AG04450 (cell line): Measurements from ENCODE around the gene GEMIN2. TPM values are rescaled to one million over a fixed set of nuclear protein-coding genes. Genes with fewer than 3 reads are reported as not detected.
A peak's percentile ranks its signal among the peaks of the same experiment; 100 is the strongest.
"Not testable (repeated sequence)": the region's sequence is repeated elsewhere in the genome, so short reads cannot be mapped to it uniquely, and the experiment has no call there.

Source experiments
- CTCF ChIA-PET: fragments of 300-600, 350-600 bp; formaldehyde crosslinking; extraction: SDS; loops from one replicate; lab custom pipeline; 2022; ENCODE audit warnings: antibody characterized with exemption, inconsistent platforms; lab: Charles Lee
- POLR2A ChIA-PET: fragments of 350-600 bp; formaldehyde crosslinking; extraction: SDS; loops from one replicate; lab custom pipeline; 2021; ENCODE audit warnings: antibody characterized with exemption, inconsistent platforms; lab: Yijun Ruan, JAX
- DNase-seq: peaks from one replicate; pipeline ENCODE4 v3.0.0-alpha.2; 2011; ENCODE audit warnings: low read depth, low spot score
- H3K27ac ChIP-seq: one replicate; pipeline ENCODE4 v1.5.1; 2012; ENCODE audit warnings: low read depth, low read length, control low read depth
- H3K27me3 ChIP-seq: one replicate; pipeline ENCODE4 v1.6.0; 2012; ENCODE audit warnings: low read length; ENCODE audit not compliant: control insufficient read depth, insufficient read depth
- H3K4me3 ChIP-seq: 2 replicates; pipeline ENCODE4 v1.5.1; 2011; ENCODE audit warnings: mild to moderate bottlenecking, low read depth, low read length, control low read depth
- H3K9me3 ChIP-seq: 2 replicates; pipeline ENCODE4 v1.5.1; 2012; ENCODE audit warnings: low read length; ENCODE audit not compliant: control insufficient read depth, insufficient read depth
- polyA plus RNA-seq: library from polyadenylated mRNA; depleted of rRNA; stranded (reverse); fragments of >200 nt; gene quantifications from 2 replicates; pipeline ENCODE4 v1.2.3, GENCODE V29; 2011
- TF ChIP-seq, protein P1 (sequence below): IDR thresholded peaks from 2 replicates; pipeline ENCODE4 v1.5.1; 2011; ENCODE audit warnings: low read depth, low read length, control low read depth, inconsistent platforms

Gene GEMIN2
- polyA plus RNA-seq, 1 experiment, result 15.4 TPM

DNA sequence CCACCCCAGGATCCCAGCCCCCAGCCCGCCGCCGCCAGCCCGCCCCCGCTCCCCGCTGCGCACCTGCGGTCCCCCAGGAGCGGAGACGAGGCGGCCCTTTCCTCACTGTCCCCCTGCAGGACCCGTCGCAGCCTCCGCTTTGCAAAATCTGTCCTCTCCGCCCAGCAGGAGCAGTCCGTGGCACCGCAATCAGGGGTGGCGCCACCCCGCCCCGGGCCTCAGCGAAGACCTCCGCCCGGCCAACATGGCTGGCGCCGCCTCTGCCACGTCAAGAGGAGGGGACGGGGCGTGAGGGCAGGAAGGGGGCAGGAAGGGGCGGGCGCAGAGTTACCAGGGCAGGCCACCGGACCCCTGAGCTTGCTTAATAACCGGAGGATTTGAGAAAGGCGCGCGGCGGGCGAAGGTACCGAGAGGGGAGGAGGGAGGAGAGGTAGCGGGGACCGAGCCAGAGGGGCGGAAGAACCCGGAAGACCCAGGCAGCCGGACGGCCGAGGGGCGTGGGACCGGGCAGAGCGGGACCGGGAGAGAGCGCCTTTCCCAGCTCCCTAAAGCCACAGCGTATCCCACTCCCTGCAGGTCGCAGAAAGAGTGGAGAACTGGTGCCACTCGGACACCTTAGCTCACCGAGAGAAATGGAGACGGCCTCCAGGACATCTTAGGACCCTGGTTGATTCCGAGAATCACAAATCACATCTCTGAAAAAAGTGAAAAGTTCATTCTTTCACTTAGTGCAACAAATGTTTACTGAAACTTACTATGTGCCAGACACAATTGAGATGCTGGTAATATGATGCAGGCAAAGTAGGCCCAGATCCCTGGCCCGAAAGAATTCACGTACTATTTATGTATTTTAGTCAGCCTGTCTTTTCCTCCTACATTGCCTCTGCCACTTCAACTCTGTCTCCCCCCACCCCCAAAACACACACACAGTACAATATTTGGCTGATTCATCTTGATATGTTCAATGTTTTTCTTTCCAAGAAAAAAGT is 10.9 kb upstream of the GEMIN2 start, which contains the start of gene SEC23A:
SEC23A (minus strand) TSS at position 267 of the 989 bp plus-strand sequence. CDS start 7,117 bp downstream, outside the sequence.
- Histone ChIP-seq H3K4me3 (peak within 1 kb of the TSS; percentile 80), H3K27ac (peak within 1 kb of the TSS; percentile 94), H3K27me3 (no peaks in the 10 kb centered on the region), H3K9me3 (no peaks in the 10 kb centered on the region; the same call in 1 of the 2 replicates)
- DNase-seq, result peak; percentile 52
- TF ChIP-seq, protein P1, sequence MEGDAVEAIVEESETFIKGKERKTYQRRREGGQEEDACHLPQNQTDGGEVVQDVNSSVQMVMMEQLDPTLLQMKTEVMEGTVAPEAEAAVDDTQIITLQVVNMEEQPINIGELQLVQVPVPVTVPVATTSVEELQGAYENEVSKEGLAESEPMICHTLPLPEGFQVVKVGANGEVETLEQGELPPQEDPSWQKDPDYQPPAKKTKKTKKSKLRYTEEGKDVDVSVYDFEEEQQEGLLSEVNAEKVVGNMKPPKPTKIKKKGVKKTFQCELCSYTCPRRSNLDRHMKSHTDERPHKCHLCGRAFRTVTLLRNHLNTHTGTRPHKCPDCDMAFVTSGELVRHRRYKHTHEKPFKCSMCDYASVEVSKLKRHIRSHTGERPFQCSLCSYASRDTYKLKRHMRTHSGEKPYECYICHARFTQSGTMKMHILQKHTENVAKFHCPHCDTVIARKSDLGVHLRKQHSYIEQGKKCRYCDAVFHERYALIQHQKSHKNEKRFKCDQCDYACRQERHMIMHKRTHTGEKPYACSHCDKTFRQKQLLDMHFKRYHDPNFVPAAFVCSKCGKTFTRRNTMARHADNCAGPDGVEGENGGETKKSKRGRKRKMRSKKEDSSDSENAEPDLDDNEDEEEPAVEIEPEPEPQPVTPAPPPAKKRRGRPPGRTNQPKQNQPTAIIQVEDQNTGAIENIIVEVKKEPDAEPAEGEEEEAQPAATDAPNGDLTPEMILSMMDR, result no peak
- CTCF ChIA-PET, result interaction anchor here (0.7 to 1.7 kb wide), 3 partner anchors 11 to 326 kb away, joined by 3 to 8 read pairs (median 6); partner anchors contain the start of gene GEMIN2
- POLR2A ChIA-PET, result interaction anchor here (0.7 to 2.9 kb wide), 9 partner anchors 11 to 330 kb away, joined by 3 to 19 read pairs (median 4); partner anchors contain the start of genes FBXO33, GEMIN2, PNN and TRAPPC6B

DNA sequence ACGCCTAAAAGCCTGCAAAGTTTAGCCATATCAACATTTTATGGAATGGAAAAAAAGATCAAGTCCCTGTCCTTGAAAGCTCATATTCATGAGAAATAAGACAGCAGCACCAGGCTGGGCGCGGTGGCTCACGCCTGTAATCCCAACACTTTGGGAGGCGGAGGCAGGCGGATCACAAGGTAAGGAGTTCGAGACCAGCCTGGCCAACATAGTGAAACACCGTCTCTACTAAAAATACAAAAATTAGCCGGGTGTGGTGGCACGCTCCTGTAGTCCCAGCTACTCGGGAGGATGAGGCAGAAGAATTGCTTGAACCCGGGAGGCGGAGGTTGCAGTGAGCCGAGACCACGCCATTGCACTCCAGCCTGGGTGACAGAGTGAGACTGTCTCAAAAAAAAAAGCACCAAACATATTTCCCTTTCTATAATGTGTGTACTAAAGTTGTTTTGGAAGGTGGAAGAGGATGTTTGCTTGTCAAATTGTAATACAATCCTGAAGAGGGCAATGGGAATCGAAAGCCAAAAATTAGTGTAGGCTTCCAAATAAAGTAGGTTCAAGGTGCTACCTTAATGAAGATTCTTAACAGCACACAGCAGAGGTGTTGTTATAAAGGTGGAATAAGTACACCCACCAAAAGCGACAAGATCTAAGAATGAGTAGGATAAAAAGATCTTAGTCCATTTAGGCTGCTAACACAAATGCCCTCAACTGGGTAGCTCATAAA is 9.9 kb upstream of the GEMIN2 start:
- not testable (repeated sequence) for H3K27me3 ChIP-seq, H3K9me3 ChIP-seq, H3K27ac ChIP-seq, DNase-seq
- ChIA-PET POLR2A (interaction anchor here (0.7 to 2.9 kb wide), 5 partner anchors 10 to 163 kb away, joined by 3 to 19 read pairs (median 10); partner anchors contain the start of genes GEMIN2, PNN and TRAPPC6B), CTCF (interaction anchor here (0.7 to 1.7 kb wide), 2 partner anchors 10 to 326 kb away, joined by 6 to 8 read pairs; partner anchors contain the start of gene GEMIN2)
- H3K4me3 ChIP-seq, result peak overlapping the region; percentile 80

DNA sequence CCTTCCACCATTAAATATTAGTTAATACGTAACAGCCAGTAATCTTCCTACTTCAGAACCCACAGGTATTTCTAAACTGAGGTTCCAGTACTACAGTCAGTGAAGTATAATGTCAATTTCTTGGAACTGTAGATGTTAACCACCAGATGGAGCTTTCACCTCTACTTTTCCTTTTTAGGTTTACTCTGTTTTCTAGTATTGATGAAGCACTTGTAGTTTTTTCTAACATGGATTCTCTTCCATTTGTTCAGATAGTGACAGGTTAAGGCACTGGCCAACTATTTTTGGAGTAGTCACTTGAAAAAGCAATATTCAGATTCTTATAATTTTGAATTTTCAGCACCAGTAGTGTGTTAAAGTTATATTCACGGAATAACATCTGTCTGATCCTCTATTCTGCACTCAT is 6.5 kb upstream of the GEMIN2 start:
- TF ChIP-seq, protein P1, result peak; percentile 65
- Histone ChIP-seq H3K27me3 (no peaks in the 10 kb centered on the region), H3K4me3 (no peak overlapping the region), H3K9me3 (no peaks in the 10 kb centered on the region; the same call in 1 of the 2 replicates), H3K27ac (no peak overlapping the region)
- ChIA-PET POLR2A (no interaction called here), CTCF (interaction anchor here (0.6 to 2.9 kb wide), 8 partner anchors 10 to 319 kb away, joined by 3 to 20 read pairs (median 5); no protein-coding TSS in a partner anchor)
- DNase-seq, result no peak

DNA sequence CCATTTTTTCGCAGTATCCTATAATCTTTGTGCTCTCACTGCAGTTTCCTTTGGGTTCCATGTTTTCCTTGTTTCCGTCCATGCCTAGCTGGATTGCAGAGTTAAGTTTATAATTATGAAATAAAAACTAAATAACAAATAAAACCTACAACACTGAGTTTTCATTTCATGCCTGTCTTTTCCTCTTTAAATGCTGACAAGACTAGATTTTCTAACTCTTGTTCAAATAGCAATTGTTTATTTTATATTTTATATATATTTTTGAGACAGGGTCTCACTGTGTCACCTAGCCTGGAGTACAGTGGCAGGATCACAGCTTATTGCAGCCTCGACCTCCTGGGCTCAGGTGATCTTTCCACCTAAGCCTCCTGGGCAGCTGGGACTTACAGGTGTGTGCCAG is 5.3 kb upstream of the GEMIN2 start:
- ChIA-PET CTCF (interaction anchor here (1.1 to 1.5 kb wide), 2 partner anchors 15 to 266 kb away, joined by 3 to 4 read pairs; no protein-coding TSS in a partner anchor), POLR2A (no interaction called here)
- Histone ChIP-seq H3K9me3 (no peaks in the 10 kb centered on the region), H3K27ac (no peak overlapping the region), H3K4me3 (no peak overlapping the region), H3K27me3 (no peaks in the 10 kb centered on the region)
- no peak for DNase-seq
- TF ChIP-seq, protein P1, result no peak
